SK-N-SH (cell line): Measurements from ENCODE around the gene RELN. TPM values are rescaled to one million over a fixed set of nuclear protein-coding genes. Genes with fewer than 3 reads are reported as not detected.
A peak's percentile ranks its signal among the peaks of the same experiment; 100 is the strongest.

ENCODE experiments used
- CTCF ChIA-PET: fragments of 300-600, 350-600 bp; formaldehyde crosslinking; extraction: SDS; loops from one replicate; lab custom pipeline; 2021; lab: Yijun Ruan, JAX
- POLR2A ChIA-PET: fragments of 350-600 bp; sonication (Branson Sonifier 250); formaldehyde crosslinking; extraction: SDS; loops from one replicate; lab custom pipeline; 2020; ENCODE audit warnings: antibody characterized with exemption, inconsistent platforms; lab: Yijun Ruan, JAX
- DNase-seq: peaks from one replicate; pipeline ENCODE4 v3.0.0; 2012
- H2AFZ ChIP-seq: fragments of 200-600 bp; sonication (generic); 2 replicates; pipeline ENCODE4 v1.8.1; 2016; ENCODE audit warnings: antibody characterized with exemption, mild to moderate bottlenecking, low read depth
- H3F3A ChIP-seq: fragments of 200-600 bp; sonication (generic); replicated peaks from 2 replicates; pipeline ENCODE3; 2016; ENCODE audit warnings: antibody characterized with exemption, mild to moderate bottlenecking; ENCODE audit not compliant: insufficient read depth
- H3K27ac ChIP-seq, 2 experiments: fragments of 200-500 bp in 1 of 2; fragments of 200-600 bp in 1 of 2; sonication (Bioruptor generic) in 1 of 2; sonication (generic), shearing (Covaris generic) in 1 of 2; 2 replicates each; pipeline versions ENCODE4 v1.5.1 to v1.6.1; 2014 to 2016; ENCODE audit warnings: low read depth in 2 of 2, inconsistent platforms in 1 of 2, low read length in 1 of 2, mild to moderate bottlenecking in 1 of 2, mixed read lengths in 1 of 2
- H3K27me3 ChIP-seq: fragments of 200-600 bp; sonication (generic), shearing (Covaris generic); 2 replicates; pipeline ENCODE4 v1.6.1; 2016; ENCODE audit warnings: mixed run types; ENCODE audit not compliant: insufficient read depth
- H3K36me3 ChIP-seq, 2 experiments: fragments of 200-500 bp in 1 of 2; fragments of 200-600 bp in 1 of 2; sonication (Bioruptor generic) in 1 of 2; sonication (generic) in 1 of 2; replicated peaks in 1 of 2; 2 replicates each; pipeline versions ENCODE3 to v1.5.1; 2014 to 2016; ENCODE audit warnings: low read length in 1 of 2, mild to moderate bottlenecking in 1 of 2; ENCODE audit not compliant: insufficient read depth in 2 of 2, control insufficient read depth in 1 of 2
- H3K4me1 ChIP-seq, 2 experiments: fragments of 200-500 bp in 1 of 2; fragments of 200-600 bp in 1 of 2; sonication (Bioruptor generic) in 1 of 2; sonication (generic), shearing (Covaris generic) in 1 of 2; 2 replicates each; pipeline versions ENCODE4 v1.5.1 to v1.6.1; 2014 to 2016; ENCODE audit warnings: low read depth in 1 of 2, low read length in 1 of 2, mixed run types in 1 of 2; ENCODE audit not compliant: insufficient read depth in 2 of 2, control insufficient read depth in 1 of 2
- H3K4me2 ChIP-seq: fragments of 200-600 bp; sonication (generic), shearing (Covaris generic); 2 replicates; pipeline ENCODE4 v1.6.1; 2017; ENCODE audit warnings: mixed run types
- H3K4me3 ChIP-seq, 2 experiments: fragments of 200-500 bp in 1 of 2; fragments of 200-600 bp in 1 of 2; sonication (Bioruptor generic) in 1 of 2; sonication (generic), shearing (Covaris generic) in 1 of 2; 2 replicates each; pipeline versions ENCODE4 v1.5.1 to v1.8.1; 2014 to 2016; ENCODE audit warnings: low read depth in 2 of 2, inconsistent platforms in 1 of 2, low read length in 1 of 2, mild to moderate bottlenecking in 1 of 2, mixed read lengths in 1 of 2, moderate library complexity in 1 of 2
- H3K79me2 ChIP-seq: fragments of 200-600 bp; sonication (generic); 2 replicates; pipeline ENCODE4 v1.8.1; 2017; ENCODE audit warnings: mild to moderate bottlenecking; ENCODE audit not compliant: insufficient read depth
- H3K9ac ChIP-seq: fragments of 200-600 bp; sonication (generic); 2 replicates; pipeline ENCODE4 v1.6.1; 2017; ENCODE audit warnings: mixed run types
- H3K9me2 ChIP-seq: fragments of 200-600 bp; sonication (generic); 2 replicates; pipeline ENCODE4 v1.6.1; 2017; ENCODE audit warnings: mixed run types
- H3K9me3 ChIP-seq: fragments of 200-600 bp; sonication (generic); 2 replicates; pipeline ENCODE4 v1.6.1; 2017; ENCODE audit warnings: mixed run types, mild to moderate bottlenecking, moderate library complexity
- H4K20me1 ChIP-seq: fragments of 200-600 bp; sonication (generic); 2 replicates; pipeline ENCODE4 v1.6.1; 2017; ENCODE audit warnings: mild to moderate bottlenecking, mixed run types; ENCODE audit not compliant: insufficient read depth
- CTCF ChIP-seq: fragments of 200-600 bp; sonication (generic); IDR thresholded peaks from 2 replicates; pipeline ENCODE4 v1.6.1; 2017; ENCODE audit warnings: antibody characterized with exemption, mild to moderate bottlenecking, moderate library complexity
- ELF1 ChIP-seq: IDR thresholded peaks from 2 replicates; pipeline ENCODE4 v1.4.0; 2012
- EP300 ChIP-seq, 2 experiments: IDR thresholded peaks; 2 replicates each; pipeline versions ENCODE4 v1.4.0 to v1.6.1; 2012; ENCODE audit warnings: borderline replicate concordance in 1 of 2, low read depth in 1 of 2, low read length in 1 of 2
- EZH2phosphoT487 ChIP-seq: fragments of 200-600 bp; sonication (generic); IDR thresholded peaks from 2 replicates; pipeline ENCODE4 v1.6.1; 2017; ENCODE audit warnings: low read depth, mixed run types, mild to moderate bottlenecking, antibody characterized with exemption, moderate library complexity, borderline replicate concordance
- FOXJ3 ChIP-seq: sonication (generic); formaldehyde crosslinking; IDR thresholded peaks from 2 replicates; pipeline ENCODE4 v1.5.1; 2020; ENCODE audit warnings: mild to moderate bottlenecking, missing genetic modification reagents
- FOXM1 ChIP-seq: IDR thresholded peaks from 2 replicates; pipeline ENCODE4 v1.4.0; 2012; ENCODE audit warnings: low read depth, mild to moderate bottlenecking
- GATA2 ChIP-seq: sonication (generic); formaldehyde crosslinking; IDR thresholded peaks from 2 replicates; pipeline ENCODE4 v1.5.0; 2020; ENCODE audit warnings: mild to moderate bottlenecking, missing genetic modification reagents
- MEF2A ChIP-seq: IDR thresholded peaks from 2 replicates; pipeline ENCODE4 v1.4.0; 2012; ENCODE audit warnings: low read depth, borderline replicate concordance
- MXI1 ChIP-seq: IDR thresholded peaks from 2 replicates; pipeline ENCODE4 v1.6.1; 2012; ENCODE audit warnings: mild to moderate bottlenecking, low read depth, low read length, improper control_type of control experiment
- NFIC ChIP-seq: IDR thresholded peaks from 2 replicates; pipeline ENCODE4 v1.4.0; 2012; ENCODE audit warnings: borderline replicate concordance
- NRF1 ChIP-seq: IDR thresholded peaks from 2 replicates; pipeline ENCODE4 v1.6.1; 2012; ENCODE audit warnings: low read depth, mild to moderate bottlenecking, low read length
- PBX3 ChIP-seq: IDR thresholded peaks from 2 replicates; pipeline ENCODE4; 2012
- POLR2AphosphoS5 ChIP-seq: IDR thresholded peaks from 2 replicates; pipeline ENCODE4 v1.6.1; 2012; ENCODE audit warnings: low read depth, low read length
- RAD21 ChIP-seq: IDR thresholded peaks from 2 replicates; pipeline ENCODE4 v1.6.1; 2012; ENCODE audit warnings: mild to moderate bottlenecking, low read length
- RFX5 ChIP-seq: IDR thresholded peaks from 2 replicates; pipeline ENCODE4 v1.6.1; 2012; ENCODE audit warnings: mild to moderate bottlenecking, improper control_type of control experiment, low read length
- RXRA ChIP-seq: IDR thresholded peaks from 2 replicates; pipeline ENCODE4 v1.4.0; 2012; ENCODE audit warnings: low read depth, mild to moderate bottlenecking, borderline replicate concordance
- SIN3A ChIP-seq: IDR thresholded peaks from 2 replicates; pipeline ENCODE4 v1.6.1; 2012; ENCODE audit warnings: low read depth, mild to moderate bottlenecking, low read length, moderate library complexity, borderline replicate concordance
- SMC3 ChIP-seq: IDR thresholded peaks from 2 replicates; pipeline ENCODE4 v1.6.1; 2012; ENCODE audit warnings: low read depth, low read length, improper control_type of control experiment
- TAF1 ChIP-seq: IDR thresholded peaks from 2 replicates; pipeline ENCODE4 v1.6.1; 2012; ENCODE audit warnings: low read depth, mild to moderate bottlenecking, low read length, moderate library complexity, borderline replicate concordance
- TCF12 ChIP-seq: IDR thresholded peaks from 2 replicates; pipeline ENCODE4 v1.4.0; 2012
- USF1 ChIP-seq: IDR thresholded peaks from 2 replicates; pipeline ENCODE4 v1.4.0; 2012; ENCODE audit warnings: low read depth, borderline replicate concordance
- USF2 ChIP-seq: fragments of 150-350 bp; IDR thresholded peaks from 2 replicates; pipeline ENCODE4 v1.6.1; 2017; ENCODE audit warnings: antibody characterized with exemption, low read length, low read depth, borderline replicate concordance
- WGBS: methylation state at CpG from one replicate; pipeline ENCODE4 v1.1.6; 2017; ENCODE audit warnings: low lambda C conversion rate; 5-methylcytosine and 5-hydroxymethylcytosine counted together
- polyA plus RNA-seq, 3 experiments: library from polyadenylated mRNA; depleted of rRNA; stranded (reverse); fragments of >200 nt; gene quantifications; 2 replicates each; pipeline ENCODE4 v1.2.3, GENCODE V29; 2012

RELN gene
- polyA plus RNA-seq, 1 of the 3 experiments (the other 2 are of a cell fraction): 0.02 TPM

GRCh38 chr7:103879411-103879810 is 110.0 kb downstream of the RELN start:
- 0 out of 4 replicates have a peak overlapping the region, but pooled peaks of 1 of the 2 experiments have one; percentile 5 for H3K27ac ChIP-seq
- no peaks in the 10 kb centered on the region for H3K79me2 ChIP-seq
- H3F3A ChIP-seq: no peaks in the 10 kb centered on the region
- H3K9me3 ChIP-seq: no peaks in the 10 kb centered on the region
- H3K4me2 ChIP-seq: no peak overlapping the region
- DNase-seq: peak; percentile 14
- H3K9me2 ChIP-seq: no peaks in the 10 kb centered on the region
- no peak overlapping the region for H3K4me3 ChIP-seq
- no peak overlapping the region for H2AFZ ChIP-seq
- WGBS: 41% methylated on average over 1 of the region's 1 CpG
- POLR2A ChIA-PET: no interaction called here
- TF ChIP-seq RFX5: no peak
- no peak; the same call in 1 of the 2 replicates for TF ChIP-seq FOXJ3 (CRISPR knock-in tag)
- no peak for TF ChIP-seq RAD21
- no peak for TF ChIP-seq TCF12
- TF ChIP-seq TAF1: no peak
- peak in 1 of 2 experiments; percentile 63; a peak in 2 of 4 replicates for TF ChIP-seq EP300 (IDR thresholded peaks at IDR 0.05; ENCODE audit: borderline replicate concordance in 1 of 2, low read depth in 1 of 2, low read length in 1 of 2)
- peak; percentile 56; the same call in 1 of the 2 replicates for TF ChIP-seq MXI1
- TF ChIP-seq GATA2: 0 out of 2 replicates have a peak, but pooled peaks have one; percentile 13
- no peaks in the 10 kb centered on the region for H3K27me3 ChIP-seq
- peaks cover 0 to 4% of the 10 kb centered on the region in 2 experiments; a peak in 2 of 4 replicates for H3K4me1 ChIP-seq
- no peaks in the 10 kb centered on the region for H4K20me1 ChIP-seq
- H3K9ac ChIP-seq: no peak overlapping the region
- CTCF ChIA-PET: interaction anchor here (0.8 to 1.3 kb wide), 3 partner anchors 11 to 306 kb away, joined by 3 to 4 read pairs (median 3); no protein-coding TSS in a partner anchor
- no peaks in the 10 kb centered on the region for H3K36me3 ChIP-seq

GRCh38 chr7:103877565-103877964 is 111.9 kb downstream of the RELN start:
- Histone ChIP-seq H3K4me3 (no peak overlapping the region), H3K27ac (no peak overlapping the region), H3K9me3 (no peaks in the 10 kb centered on the region), H3F3A (no peaks in the 10 kb centered on the region), H2AFZ (no peak overlapping the region), H3K79me2 (no peaks in the 10 kb centered on the region), H3K27me3 (no peaks in the 10 kb centered on the region), H3K9ac (no peak overlapping the region), H4K20me1 (no peaks in the 10 kb centered on the region), H3K36me3 (no peaks in the 10 kb centered on the region), H3K4me1 (peaks cover 0 to 4% of the 10 kb centered on the region in 2 experiments; a peak in 2 of 4 replicates), H3K4me2 (no peak overlapping the region), H3K9me2 (no peaks in the 10 kb centered on the region)
- TF ChIP-seq MEF2A (no peak), USF2 (no peak), NRF1 (no peak), USF1 (no peak), SMC3 (no peak), POLR2AphosphoS5 (no peak), RAD21 (no peak), NFIC (no peak), EZH2phosphoT487 (no peak), RFX5 (no peak), FOXM1 (no peak), PBX3 (no peak), TAF1 (no peak), SIN3A (no peak), RXRA (no peak), CTCF (no peak; the same call in 1 of the 2 replicates), ELF1 (no peak)
- ChIA-PET CTCF (interaction anchor here (1.1 to 1.6 kb wide), 3 partner anchors 10 to 21 kb away, joined by 3 to 5 read pairs (median 4); no protein-coding TSS in a partner anchor), POLR2A (no interaction called here)
- DNase-seq: no peak
- 30% methylated on average over 3 of the region's 3 CpGs for WGBS
